NCI-H524 (cell line): ENCODE data around the gene CUBN.

ENCODE experiments used
- DNase-seq, 2 experiments: peaks; one replicate each; lab custom pipeline; 2025; lab: John Stamatoyannopoulos, UW

CUBN gene

DNA sequence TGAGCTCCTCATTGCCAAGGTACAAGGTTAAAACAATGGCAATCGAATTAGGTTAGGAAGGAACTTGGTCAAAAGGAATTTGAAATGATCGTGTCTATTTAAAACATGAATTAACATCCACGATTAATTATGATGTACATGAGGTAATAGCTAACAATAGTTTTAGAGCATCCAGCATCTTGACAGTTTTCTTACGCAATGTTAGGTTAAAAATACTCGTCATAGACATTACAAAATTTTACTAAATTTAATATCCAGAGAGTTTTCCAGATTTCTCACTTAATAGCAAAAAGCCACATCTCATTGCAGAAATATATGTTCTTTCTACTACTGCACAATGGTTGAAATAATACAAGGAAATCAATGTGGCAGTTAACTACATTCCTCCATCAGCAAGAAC lies 22.6 kb downstream of the CUBN start:
- no peak for DNase-seq

DNA sequence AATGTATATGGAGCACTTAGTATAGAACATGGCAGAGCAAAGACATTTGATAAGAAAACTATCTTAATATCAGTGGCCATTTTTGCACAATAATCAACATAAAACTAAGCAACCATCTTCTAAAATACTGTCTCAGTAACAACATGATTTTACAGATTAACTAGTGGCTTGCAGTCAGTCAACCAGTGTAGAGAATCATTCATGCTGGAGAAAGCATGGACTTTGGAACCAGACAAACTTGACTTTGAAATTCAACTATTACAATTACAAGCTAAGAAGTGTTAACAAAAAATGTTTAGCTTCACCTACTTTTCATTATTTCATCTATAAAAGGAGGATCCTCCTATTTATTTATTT lies 27.7 kb downstream of the CUBN start:
- DNase-seq, result no peak

DNA sequence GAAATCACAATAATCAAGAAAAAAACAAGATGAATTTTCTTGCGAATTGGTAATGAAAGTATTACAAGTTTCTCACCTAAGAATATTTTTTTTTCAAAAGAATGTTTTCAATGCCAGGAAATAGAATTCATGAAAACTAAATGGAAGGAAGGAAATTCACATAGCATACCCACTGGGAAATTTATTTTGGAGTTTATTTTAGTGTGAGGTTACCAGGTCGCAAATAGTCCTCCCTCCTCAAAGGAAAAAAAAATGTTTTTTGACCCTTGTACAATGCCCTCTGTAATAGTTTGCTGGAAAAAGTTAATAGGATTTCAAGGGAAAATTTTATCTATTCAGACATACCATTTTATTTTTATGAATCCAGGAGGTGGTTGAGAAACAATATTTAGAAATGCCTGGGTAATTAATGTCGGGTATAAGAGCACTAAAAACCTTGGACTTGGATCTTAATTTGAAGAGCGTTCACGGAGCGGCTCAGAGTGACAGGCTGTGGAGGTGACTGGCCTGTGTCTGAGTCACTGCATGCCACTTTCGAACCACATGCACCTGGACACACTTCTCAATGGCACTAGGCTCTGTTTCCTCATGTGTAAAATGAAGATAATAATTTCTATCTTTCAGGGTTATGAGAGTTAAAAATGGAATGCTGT lies 28.2 kb downstream of the CUBN start:
- no peak for DNase-seq

DNA sequence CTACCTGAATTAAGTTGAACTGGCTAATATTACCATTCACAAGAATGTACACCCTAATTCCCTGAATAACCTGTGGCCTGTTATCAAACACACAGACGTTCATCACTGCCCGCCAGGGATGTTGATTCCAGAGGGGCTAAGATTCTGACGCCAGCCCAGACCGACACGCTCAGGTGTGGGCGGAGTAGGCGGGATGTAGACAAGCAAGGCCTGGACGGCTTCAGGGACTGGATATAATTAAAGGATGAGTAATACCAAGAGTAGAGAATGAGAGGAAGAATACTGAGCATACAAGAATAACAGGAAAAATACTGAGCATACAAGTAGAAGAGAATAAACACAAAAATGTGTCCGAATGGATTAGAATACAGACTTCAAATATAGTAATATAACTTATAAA lies 29.0 kb downstream of the CUBN start:
- no peak for DNase-seq

DNA sequence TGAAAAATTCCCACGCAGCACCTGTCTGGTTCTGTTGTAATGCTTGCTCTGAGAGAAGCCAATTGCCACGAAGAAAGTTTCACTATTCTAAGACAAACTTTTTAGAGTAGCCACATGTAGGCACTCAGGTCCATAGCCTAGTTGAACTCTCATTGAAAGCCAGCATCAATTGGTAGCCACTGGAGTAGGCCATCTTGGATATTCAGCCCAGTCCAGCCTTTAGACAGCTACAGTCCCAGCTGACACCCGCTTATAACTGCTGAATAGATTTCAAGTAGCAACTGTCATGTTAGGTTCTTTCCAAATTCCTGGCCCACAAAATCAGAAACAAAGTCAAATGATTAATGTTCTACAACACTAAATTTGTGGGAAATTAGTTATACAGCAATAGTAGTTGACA lies 31.6 kb downstream of the CUBN start:
- no peak for DNase-seq

DNA sequence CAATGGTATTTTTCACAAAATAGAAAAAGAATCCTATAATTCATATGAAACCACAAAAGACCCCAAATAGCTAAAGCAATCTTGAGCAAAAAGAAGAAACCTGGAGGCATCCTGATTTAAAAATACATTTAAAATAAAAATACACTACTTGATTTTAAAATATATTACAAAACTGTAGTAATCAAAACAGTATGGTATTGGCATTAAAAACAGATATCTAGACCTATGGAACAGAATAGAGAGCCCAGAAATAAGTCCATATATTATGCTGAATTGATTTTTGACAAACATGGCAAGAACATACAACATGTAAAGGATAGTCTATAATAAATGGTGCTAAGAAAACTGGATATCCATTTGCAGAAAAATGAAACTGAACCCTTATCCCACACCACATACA lies 34.8 kb downstream of the CUBN start:
- no peak for DNase-seq

DNA sequence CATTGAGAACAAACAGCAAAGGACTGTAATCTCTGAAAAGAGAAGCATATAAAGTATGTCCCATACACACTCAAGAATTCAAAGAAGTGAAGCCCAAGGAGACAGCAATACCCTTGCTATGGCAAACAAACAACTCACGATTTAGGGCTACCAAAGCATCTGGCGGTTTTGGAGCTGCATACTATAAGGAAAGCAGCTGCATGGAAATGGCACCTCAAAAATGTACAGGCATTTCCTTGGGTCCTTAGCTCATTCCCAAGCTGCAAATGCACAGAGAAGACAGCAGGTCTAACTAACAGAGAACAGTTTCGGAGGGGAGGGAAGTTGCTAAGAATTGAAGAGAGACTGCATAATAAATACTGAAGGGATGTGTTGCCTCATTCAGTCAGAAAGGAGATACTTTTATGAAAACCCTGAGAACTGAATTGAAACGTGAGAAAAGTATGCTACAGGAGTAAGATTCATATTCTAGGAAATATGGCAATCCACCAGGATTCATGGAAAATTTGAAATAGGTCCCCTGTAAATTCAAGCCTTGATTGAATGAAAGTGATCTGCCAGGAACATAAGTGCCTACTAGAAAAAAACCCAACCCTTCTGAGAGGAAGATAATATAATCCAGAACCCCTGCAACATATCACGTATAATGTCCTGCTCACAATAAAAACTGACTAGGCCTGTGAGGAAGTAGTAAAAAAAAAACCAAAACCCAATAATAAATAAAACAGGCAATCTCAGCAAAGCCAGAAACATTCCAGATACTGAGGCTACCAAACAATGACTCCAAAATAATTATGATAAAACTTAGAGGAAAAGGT lies 36.4 kb downstream of the CUBN start:
- no peak for DNase-seq

DNA sequence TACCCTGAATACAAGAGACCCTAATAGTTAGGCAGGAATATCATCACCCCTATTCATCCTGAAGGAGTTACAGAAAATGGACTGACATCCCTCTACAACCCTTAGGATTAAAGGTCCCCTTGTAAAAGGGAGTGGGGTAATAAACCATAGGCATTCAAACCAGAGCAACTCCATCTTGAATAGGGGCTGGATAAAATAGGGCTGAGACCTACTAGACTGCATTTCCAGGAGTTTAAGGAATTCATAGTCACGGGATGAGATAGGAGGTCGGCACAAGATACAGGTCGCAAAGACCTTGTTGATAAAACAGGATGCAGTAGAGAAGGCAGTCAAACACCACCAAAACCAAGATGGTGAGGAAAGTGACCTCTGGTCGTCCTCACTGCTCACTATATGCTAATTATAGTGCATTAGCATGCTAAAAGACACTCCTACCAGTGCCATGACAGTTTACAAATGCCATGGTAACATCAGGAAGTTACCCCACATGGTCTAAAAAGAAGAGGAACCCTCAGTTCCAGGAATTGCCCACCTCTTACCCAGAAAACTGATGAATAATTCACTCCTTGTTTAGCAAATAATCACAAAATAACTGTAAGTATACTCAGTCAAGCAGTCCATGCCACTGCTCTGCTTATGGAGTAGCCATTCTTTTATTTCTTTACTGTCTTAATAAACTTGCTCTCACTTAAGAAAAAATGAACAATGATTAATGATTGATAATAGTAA lies 37.2 kb downstream of the CUBN start:
- no peak for DNase-seq

DNA sequence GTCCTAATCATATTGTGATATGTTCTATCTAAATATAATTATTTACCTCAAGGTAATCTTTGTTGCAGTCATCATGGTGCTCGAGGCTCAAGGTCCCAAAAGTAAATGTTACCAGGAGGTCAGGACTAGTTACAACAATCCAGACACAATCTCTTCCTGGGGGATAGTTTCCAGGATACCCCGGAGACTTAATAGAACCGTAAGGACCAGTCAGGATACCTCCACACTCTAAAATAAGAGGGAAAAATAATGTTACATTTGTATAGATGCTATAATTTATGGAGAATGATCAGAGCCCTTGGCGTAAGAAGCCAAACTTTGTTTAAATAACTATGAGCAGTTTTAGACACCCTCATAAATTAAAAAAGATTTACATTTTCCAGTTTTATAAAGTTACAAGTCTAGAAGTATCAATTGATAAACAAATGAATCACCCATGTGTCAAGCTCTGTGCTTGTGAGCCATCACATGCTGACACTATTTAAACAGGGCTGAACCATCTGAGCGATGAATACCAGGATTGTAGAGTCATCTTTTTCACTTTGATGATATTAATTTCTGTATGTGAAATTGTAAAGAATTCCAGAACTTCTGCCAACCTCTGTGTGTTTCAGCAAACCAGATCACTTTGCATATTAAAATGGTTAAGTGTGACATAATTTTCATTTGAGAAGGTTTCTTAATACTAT lies 41.3 kb downstream of the CUBN start:
- no peak for DNase-seq

DNA sequence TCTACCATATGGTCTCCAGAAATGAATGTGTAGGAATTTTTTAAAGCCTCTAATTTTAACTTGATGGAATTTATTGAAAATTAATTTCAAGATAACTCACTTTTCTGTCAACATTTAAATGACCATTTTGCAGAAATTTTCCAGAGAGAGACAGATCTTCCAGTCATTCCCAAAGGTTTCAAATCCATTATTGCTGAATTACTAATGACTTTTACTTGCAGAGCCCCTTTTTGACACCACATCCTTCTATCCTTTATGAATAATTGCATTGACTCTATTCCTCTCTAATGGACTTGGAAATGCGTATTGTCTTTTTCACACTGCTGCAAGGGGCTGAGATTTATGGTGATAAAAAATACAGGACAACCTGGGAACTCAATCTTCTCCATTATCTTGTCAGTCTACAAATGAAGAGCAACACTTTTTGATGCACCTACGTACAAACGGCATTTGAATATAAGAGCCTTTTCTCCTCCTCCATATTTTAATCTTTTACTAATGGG lies 42.7 kb downstream of the CUBN start:
- DNase-seq, result no peak

DNA sequence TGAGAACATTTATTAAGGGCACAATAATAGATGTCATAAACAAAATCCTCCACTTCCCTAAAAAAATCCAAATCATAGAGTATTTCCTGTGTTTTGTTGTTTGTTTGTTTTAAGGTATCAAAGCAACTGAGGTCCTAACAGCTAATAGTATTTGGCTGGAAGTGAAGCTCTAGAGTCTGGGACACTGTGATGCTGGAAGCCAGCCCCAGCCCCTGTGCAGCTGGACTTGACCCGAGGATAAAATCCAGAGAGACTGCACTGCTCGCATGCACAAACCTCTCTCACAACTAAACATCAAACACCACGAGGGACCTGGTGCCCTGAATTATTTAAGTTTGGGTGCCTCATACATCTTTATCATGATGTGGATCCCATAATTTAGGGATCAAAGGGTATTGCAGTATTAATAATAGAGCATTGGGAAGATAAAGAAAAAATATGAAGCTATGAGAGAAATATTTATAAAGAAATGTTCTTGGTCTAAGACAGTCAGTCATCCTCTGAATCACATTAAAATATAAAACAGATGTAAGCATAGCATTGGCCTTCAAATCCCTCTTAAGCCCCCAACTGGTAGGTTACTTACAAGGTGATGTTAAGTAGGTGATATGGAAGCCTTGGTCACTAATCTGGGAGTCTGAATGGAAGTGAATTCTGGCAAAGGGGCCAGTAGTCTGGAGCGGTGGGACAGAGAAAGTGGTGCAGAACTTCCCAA lies 44.4 kb downstream of the CUBN start:
- DNase-seq, result peak in 1 of 2 experiments; percentile 0

DNA sequence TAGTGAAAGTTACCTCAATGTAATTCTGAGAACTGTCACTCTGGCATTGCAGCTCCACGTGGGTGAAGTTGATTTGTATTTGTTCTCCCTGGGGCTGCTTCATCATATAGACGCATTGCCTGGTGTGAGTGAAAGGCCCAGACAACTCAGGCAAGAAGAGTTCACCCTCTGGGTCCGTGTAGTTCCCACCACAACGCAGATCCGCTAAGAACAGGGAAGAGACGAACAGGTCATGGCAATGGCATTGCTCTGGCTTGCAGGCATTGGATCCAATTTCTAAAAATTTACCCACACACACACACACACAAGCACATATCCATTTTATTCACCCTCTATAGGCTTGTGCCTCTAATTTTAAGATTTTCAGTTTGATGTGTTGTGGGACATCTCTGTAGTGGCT lies 45.4 kb downstream of the CUBN start:
- no peak for DNase-seq

DNA sequence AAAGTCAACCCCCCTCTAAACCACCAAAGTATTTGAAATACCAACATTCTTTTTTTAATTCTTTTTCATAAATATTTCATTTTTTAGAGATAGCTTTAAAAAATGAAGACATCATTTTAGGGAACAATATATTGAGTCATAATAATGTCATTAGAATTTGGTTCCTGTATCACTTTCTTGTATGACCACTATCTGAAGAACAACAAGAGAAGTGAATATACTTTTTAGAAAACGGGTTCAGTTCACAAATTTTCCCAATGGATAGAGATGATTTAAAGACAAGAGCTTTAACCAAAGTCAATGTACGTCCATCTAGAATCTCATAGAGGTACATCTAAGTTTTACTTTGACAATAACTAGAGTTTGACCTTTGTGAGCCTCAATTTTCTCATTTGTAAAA lies 48.2 kb downstream of the CUBN start:
- DNase-seq, result no peak

DNA sequence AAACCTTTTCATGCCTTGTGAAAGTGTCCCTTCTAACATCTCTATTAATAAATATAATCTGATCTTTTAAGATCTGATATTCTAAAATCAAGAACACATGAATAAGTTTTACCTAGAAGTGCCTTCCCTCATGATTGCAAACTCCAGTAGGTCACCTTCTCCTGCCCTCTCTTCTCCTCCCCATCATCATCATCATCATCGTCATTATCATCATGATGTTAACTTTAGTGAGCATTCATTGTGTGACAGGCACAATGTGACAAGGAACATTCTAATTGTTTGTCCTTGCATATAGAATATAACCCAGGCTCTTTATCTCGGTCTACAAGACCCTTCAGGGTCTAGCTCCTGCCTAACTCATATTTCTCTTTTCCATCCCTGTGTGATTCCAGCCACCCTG lies 51.7 kb downstream of the CUBN start:
- DNase-seq, result no peak

DNA sequence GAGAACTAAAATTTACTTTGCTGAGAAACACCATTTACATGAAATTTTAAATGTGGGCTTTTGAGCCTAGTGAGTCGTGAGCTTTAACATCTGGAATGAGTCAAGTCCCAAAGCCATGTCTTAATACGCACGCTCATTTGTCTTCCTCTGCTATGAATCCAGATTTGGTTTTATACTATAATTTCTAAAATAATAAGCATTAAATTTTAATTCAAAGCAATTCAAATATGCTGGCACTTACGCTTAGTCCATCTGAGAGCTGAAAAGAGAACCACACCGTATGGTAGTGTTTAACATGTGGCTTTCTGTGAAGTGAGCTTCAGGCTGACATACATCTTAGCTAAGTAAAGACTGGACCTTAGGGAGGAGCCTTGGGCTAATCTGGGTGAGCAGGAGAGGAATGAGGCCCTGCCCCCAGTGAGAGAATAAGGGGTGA lies 52.2 kb downstream of the CUBN start:
- DNase-seq, result no peak

DNA sequence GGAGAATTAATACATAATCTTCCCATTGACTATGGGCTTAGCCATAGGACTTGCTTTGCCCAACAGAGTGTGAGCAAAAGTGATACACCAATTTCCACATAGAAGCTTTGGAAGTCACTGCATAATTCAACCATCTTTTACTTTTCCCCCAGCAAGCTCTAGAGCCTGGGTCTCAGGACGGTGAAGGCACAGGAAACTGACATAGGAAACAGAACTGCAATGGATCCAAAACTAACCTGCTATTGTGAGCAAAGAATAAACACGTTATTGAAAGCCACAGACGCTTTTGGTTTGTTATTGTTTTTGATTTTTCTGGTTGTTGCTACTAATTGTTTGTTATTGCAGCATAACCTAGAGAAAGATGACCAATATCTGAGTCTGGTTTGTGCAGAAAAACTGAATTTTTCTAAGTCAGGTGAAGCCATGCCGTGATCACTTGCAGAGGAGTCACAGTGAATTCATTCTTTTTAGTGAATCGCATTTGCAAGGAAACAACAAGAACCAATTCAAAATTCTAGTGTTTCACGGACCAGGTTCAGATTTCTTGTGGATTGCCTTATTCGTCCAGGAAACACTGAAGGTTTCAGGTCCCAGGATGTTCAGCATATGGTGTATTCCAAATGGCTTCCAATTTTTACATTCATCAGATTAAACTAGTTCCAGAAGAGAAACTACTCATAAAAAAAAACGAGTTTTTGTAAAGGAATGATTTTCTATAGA lies 52.8 kb downstream of the CUBN start:
- DNase-seq, result no peak

DNA sequence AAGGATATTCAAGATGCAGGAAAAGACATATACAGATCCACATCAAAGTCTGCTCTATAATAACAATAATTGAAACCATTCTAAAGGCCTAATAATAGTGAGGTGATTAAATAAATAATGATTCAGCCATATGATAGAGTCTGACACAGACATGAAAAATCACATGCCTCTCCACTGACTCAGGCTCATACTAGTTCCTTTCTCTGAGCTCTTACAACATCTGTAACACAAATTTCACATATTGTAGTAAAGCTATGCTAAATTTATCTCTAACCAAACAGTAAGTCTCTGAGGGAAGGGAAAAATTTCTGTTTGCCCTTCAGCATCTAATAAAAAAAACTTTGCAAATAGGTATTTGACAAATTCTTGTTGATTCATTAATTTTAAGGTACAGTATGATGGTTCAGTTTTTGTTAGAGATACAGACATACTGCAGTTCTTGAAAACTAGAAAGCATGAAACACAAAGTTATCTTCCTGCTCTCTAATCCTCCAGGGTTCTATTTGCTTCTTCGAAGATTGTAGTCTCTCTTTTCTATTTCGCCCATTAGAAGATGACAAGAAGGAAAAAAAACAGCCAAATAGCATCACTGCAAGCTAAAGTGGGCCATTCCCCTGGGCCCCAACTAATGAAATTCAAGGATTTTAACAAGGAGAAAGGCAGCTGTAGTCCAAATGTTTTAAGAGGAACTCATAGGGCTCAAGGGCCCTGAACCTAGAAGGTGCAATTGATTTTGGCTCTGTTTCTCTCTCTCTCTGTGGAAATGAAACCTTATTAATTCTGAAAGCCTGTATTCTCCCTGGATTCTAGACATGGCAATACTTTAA lies 53.9 kb downstream of the CUBN start:
- no peak for DNase-seq

DNA sequence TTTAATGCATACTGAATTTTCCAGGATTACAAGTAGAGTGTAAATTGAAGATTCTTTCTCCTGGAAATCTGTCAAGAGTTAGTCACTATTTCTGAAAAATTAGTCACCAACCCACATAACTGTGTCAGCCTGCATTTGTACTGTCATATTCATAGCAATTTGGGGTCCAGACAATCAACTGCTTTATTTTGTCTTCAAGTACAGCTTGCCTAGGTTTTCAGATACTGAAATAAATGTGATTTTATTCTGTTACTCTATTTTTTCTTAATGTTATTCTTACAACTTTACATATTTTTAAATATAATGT lies 55.1 kb downstream of the CUBN start:
- no peak for DNase-seq

DNA sequence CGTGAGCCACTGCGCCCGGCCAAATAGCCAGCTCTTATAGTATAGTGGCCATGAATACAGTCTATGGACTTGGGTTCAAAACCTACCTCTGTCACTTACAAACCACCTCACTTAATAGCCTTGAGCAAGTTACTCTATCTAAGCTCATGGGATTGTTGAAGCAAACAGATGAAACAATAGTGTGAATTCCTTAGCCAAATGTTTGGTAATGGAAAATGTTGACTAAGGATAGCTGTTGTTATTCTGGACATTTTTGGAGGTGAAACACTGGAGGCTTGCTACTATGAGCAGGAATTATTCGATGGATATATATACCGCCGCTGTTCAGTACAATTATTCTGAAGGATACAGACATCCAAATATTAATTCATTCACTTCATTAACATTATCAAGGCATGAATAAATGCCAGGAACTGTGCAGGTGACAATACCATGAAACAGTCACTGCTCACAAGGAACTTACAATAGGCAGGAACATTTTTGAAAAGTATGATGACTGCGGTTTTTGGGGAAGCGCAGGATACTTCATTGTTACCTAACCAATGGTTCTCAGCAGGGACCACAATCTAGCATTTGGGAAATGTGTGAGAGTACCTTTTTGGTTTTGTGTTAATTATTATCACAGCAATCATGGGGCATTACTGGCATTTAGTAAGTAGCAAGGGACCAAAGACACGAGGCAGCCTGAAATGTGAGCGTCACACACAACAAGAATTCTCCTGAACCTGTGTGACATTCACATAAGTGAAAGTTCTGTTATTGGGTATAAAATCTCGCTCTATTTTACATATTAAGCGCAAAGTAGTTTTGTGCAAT lies 55.7 kb downstream of the CUBN start:
- DNase-seq, result no peak
